Peyer's patch (tissue), 4 donors: ENCODE results near the gene TRPM3.

ENCODE experiments used
- POLR2A ChIP-seq, 2 donors: fragments of 450-650 bp; IDR thresholded peaks; one replicate each; pipeline ENCODE4 v1.5.1; 2017; ENCODE audit warnings: antibody characterized with exemption in 2 of 2, mild to moderate bottlenecking in 2 of 2, moderate library complexity in 2 of 2
- TF ChIP-seq, protein P1 (sequence below), 6 experiments: fragments of 450-650 bp in 4 of 6; fragments of 200-600 bp in 2 of 6; sonication (generic) in 1 of 6; IDR thresholded peaks; one replicate each; pipeline ENCODE4 v1.5.1; 2017 to 2019; ENCODE audit warnings: antibody characterized with exemption in 6 of 6, mild to moderate bottlenecking in 3 of 6, moderate library complexity in 1 of 6

GRCh38 chr9:70554881-70555280, 566.5 kb downstream of the TRPM3 start:
- TF ChIP-seq, protein P1, sequence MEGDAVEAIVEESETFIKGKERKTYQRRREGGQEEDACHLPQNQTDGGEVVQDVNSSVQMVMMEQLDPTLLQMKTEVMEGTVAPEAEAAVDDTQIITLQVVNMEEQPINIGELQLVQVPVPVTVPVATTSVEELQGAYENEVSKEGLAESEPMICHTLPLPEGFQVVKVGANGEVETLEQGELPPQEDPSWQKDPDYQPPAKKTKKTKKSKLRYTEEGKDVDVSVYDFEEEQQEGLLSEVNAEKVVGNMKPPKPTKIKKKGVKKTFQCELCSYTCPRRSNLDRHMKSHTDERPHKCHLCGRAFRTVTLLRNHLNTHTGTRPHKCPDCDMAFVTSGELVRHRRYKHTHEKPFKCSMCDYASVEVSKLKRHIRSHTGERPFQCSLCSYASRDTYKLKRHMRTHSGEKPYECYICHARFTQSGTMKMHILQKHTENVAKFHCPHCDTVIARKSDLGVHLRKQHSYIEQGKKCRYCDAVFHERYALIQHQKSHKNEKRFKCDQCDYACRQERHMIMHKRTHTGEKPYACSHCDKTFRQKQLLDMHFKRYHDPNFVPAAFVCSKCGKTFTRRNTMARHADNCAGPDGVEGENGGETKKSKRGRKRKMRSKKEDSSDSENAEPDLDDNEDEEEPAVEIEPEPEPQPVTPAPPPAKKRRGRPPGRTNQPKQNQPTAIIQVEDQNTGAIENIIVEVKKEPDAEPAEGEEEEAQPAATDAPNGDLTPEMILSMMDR (IDR thresholded peaks at IDR 0.05), result no peak
- TF ChIP-seq POLR2A (IDR thresholded peaks at IDR 0.05), result no peak
